GM13976 (cell line): ENCODE measurements around the gene ARID1A.

ENCODE experiments used
- DNase-seq: peaks from one replicate; pipeline ENCODE4 v3.0.0; 2012; ENCODE audit warnings: low spot score
- in situ Hi-C: fragments of 300-500 bp; cut with MboI; formaldehyde crosslinking; loops from one replicate; pipeline ENCODE4 v1.12.0; 2022; ENCODE audit warnings: low sequenced_read_pairs, mixed read lengths, inconsistent platforms; ENCODE audit not compliant: unreplicated experiment
- TF ChIP-seq, protein P1 (sequence below): IDR thresholded peaks from 2 replicates; pipeline ENCODE4 v1.5.1; 2012; ENCODE audit warnings: borderline replicate concordance, mild to moderate bottlenecking; ENCODE audit not compliant: insufficient read depth; ENCODE audit errors: extremely low read depth, missing control alignments, control extremely low read depth

The ARID1A gene

DNA sequence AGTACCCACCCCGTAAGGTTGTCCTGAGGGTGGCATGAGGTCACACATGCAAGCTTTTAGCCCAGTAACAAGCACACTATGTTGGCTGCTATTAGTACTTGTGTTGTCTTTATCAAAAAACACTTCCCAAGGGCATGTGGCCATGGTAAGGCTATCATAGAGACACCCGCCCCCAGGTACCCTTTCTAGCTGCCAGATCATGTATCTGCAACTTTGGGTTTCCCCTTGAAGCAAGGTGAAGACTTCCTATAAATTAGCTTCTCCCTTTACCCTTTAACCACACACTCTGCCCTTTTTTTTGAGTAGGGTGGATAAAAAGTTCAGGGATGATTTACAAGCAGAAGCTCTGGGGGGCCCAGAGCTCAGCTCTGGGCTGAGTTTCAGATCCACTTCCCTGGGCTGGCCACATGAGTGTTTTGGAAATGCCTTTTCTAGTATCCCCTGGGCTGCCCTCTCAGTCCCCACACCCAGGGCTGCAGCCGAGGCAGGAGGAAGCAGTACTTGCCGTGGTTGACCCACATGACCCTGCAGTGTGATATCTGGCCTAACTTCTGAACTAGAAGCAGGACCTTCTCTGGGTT lies 132.7 kb downstream of the ARID1A start:
- no peak for DNase-seq
- TF ChIP-seq, protein P1, sequence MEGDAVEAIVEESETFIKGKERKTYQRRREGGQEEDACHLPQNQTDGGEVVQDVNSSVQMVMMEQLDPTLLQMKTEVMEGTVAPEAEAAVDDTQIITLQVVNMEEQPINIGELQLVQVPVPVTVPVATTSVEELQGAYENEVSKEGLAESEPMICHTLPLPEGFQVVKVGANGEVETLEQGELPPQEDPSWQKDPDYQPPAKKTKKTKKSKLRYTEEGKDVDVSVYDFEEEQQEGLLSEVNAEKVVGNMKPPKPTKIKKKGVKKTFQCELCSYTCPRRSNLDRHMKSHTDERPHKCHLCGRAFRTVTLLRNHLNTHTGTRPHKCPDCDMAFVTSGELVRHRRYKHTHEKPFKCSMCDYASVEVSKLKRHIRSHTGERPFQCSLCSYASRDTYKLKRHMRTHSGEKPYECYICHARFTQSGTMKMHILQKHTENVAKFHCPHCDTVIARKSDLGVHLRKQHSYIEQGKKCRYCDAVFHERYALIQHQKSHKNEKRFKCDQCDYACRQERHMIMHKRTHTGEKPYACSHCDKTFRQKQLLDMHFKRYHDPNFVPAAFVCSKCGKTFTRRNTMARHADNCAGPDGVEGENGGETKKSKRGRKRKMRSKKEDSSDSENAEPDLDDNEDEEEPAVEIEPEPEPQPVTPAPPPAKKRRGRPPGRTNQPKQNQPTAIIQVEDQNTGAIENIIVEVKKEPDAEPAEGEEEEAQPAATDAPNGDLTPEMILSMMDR = no peak
- in situ Hi-C loops = no loop called here

DNA sequence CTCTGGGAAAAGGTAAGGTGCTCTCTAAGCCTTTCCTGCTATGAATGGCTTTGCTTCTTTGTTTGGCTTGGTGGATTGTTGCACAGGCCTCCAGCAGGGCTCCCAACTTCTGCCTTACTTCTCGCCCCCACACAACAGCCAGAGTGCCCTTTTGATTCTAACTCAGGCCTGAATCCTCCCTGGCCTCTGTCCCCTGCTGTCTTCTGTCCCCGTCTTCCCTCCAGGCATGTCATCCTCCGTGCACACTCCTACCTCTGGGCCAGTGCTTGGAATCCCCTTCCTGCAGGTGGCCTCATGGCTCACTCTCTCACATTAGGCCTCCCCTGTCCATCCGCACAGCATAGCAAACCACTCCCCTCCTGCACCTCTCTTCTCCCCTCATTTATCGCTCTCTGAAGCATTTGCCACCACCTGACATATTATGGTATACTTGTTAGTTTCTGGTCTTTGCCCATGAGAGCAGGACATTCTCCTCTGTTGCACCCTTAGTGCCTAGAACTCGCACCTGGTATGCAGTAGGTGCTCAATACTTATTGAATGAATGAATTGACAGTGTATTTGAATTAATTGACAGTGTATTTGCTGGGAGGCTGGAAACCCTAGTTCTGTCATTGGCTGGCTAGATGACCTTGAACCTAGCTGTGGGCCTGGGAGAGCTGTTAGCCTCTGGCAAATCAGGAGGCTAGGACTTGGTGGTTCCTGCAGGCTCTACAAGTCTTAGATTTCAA lies 133.5 kb downstream of the ARID1A start:
- DNase-seq = no peak
- TF ChIP-seq, protein P1 = no peak
- in situ Hi-C loops = no loop called here

DNA sequence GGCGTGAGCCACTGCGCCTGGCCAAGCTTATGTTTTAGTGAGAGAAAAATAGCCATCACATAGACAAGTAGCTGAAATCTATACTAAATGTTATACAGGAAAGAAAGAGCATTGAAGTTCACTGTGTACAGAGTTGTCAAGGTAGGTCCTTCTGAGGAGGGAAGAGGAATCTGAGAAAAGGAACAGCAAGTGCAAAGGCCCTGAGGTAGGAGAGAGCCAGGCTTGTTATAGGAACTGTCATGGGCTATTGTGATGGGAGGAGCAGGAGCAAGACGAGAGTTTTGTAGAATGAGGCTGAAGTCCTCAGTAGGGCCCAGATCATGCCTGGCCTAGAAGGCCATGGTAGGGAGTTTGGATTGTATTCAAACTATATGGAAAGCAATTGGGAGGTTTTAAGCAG lies 135.2 kb downstream of the ARID1A start:
- in situ Hi-C loops = no loop called here
- TF ChIP-seq, protein P1 = no peak
- no peak for DNase-seq
